Smooth muscle cell (in vitro differentiated cells): ENCODE data around the gene GPX5. TPM values are rescaled to one million over a fixed set of nuclear protein-coding genes. Genes with fewer than 3 reads are reported as not detected.

Experiments
- DNase-seq: peaks from one replicate; lab custom pipeline; 2025; ENCODE audit not compliant: unreplicated experiment; lab: John Stamatoyannopoulos, UW
- H2AFZ ChIP-seq: fragments of 200-600 bp; sonication (generic); 2 replicates; pipeline ENCODE4 v1.6.0; 2016; ENCODE audit warnings: antibody characterized with exemption, low read depth, mild to moderate bottlenecking
- H3F3A ChIP-seq: fragments of 200-600 bp; sonication (generic); 2 replicates; pipeline ENCODE4 v1.6.0; 2017; ENCODE audit warnings: antibody characterized with exemption, low read depth
- H3K27ac ChIP-seq: fragments of 200-600 bp; sonication (generic); 2 replicates; pipeline ENCODE4 v1.5.1; 2016; ENCODE audit warnings: low read depth, mild to moderate bottlenecking
- H3K27me3 ChIP-seq: fragments of 200-600 bp; sonication (generic); 2 replicates; pipeline ENCODE4 v1.6.1; 2016; ENCODE audit warnings: low read depth, mild to moderate bottlenecking
- H3K36me3 ChIP-seq: fragments of 200-600 bp; sonication (generic); 2 replicates; pipeline ENCODE4 v1.5.1; 2016; ENCODE audit warnings: low read depth
- H3K4me1 ChIP-seq: fragments of 200-600 bp; sonication (generic); 2 replicates; pipeline ENCODE4 v1.5.1; 2016; ENCODE audit warnings: low read depth
- H3K4me2 ChIP-seq: fragments of 200-600 bp; sonication (generic); 2 replicates; pipeline ENCODE4 v1.6.0; 2016; ENCODE audit warnings: mild to moderate bottlenecking
- H3K4me3 ChIP-seq: fragments of 200-600 bp; sonication (generic); 2 replicates; pipeline ENCODE4 v1.5.1; 2016; ENCODE audit warnings: mild to moderate bottlenecking
- H3K79me2 ChIP-seq: fragments of 200-600 bp; sonication (generic); 2 replicates; pipeline ENCODE4 v1.6.0; 2016; ENCODE audit warnings: low read depth, mild to moderate bottlenecking
- H3K9ac ChIP-seq: fragments of 200-600 bp; sonication (generic); 2 replicates; pipeline ENCODE4 v1.6.0; 2016; ENCODE audit warnings: low read depth
- H3K9me3 ChIP-seq: fragments of 200-600 bp; sonication (generic); replicated peaks from 2 replicates; pipeline ENCODE4 v1.5.1; 2016; ENCODE audit warnings: low read depth
- H4K20me1 ChIP-seq: fragments of 200-600 bp; sonication (generic); 2 replicates; pipeline ENCODE4 v1.6.0; 2016; ENCODE audit warnings: low read depth
- CTCF ChIP-seq: fragments of 200-600 bp; sonication (generic); IDR thresholded peaks from 2 replicates; pipeline ENCODE4 v1.5.1; 2017; ENCODE audit warnings: borderline replicate concordance, mild to moderate bottlenecking, antibody characterized with exemption; ENCODE audit not compliant: insufficient read depth, poor library complexity, severe bottlenecking
- WGBS: methylation state at CpG from one replicate; pipeline ENCODE4 v1.1.7; 2016; ENCODE audit warnings: low lambda C conversion rate; 5-methylcytosine and 5-hydroxymethylcytosine counted together
- polyA plus RNA-seq: library from polyadenylated mRNA; unstranded; fragments of >200 nt; fragmentation: Nextera tagmentation; extraction: Ambion mirVana; gene quantifications from 2 replicates; pipeline ENCODE4 v1.2.1, GENCODE V29; 2016
- total RNA-seq: library from RNA; depleted of rRNA; stranded (reverse); fragments of >200 nt; gene quantifications from 2 replicates; pipeline ENCODE4 v1.2.3, GENCODE V29; 2014

The GPX5 gene
- total and polyA plus RNA-seq, 2 experiments from 2014 or later: 9.5 to 12.8 TPM

- no peaks in the 10 kb centered on the region for H3K36me3 ChIP-seq
- H3F3A ChIP-seq: no peaks in the 10 kb centered on the region
- H4K20me1 ChIP-seq: no peaks in the 10 kb centered on the region
- DNase-seq: no peak
- H3K9me3 ChIP-seq: no peaks in the 10 kb centered on the region
- TF ChIP-seq CTCF: no peak
- H3K4me3 ChIP-seq: no peak overlapping the region
- H3K4me1 ChIP-seq: peaks cover 15% of the 10 kb centered on the region
- H3K4me2 ChIP-seq: no peak overlapping the region
- 81% methylated on average over 2 of the region's 2 CpGs for WGBS
- H2AFZ ChIP-seq: no peak overlapping the region
- no peaks in the 10 kb centered on the region for H3K79me2 ChIP-seq
- H3K9ac ChIP-seq: no peak overlapping the region
- H3K27me3 ChIP-seq: peaks cover 72% of the 10 kb centered on the region
- H3K27ac ChIP-seq: no peak overlapping the region
Measured at GRCh38 chr6:28555136-28555535, 29.5 kb downstream of the GPX5 start.

- TF ChIP-seq CTCF: no peak
- H3K27ac ChIP-seq: no peak overlapping the region
- 65% methylated on average over 3 of the region's 3 CpGs for WGBS
Measured at GRCh38 chr6:28558629-28559028, 32.9 kb downstream of the GPX5 start.

GRCh38 chr6:28563430-28564095 lies 37.9 kb downstream of the GPX5 start:
- H3K4me3 ChIP-seq: no peak overlapping the region
- TF ChIP-seq CTCF: no peak
- no peak for DNase-seq
- 81% methylated on average over 3 of the region's 3 CpGs for WGBS
- H3K79me2 ChIP-seq: no peaks in the 10 kb centered on the region
- H3K27me3 ChIP-seq: peaks cover 43% of the 10 kb centered on the region
- H3K36me3 ChIP-seq: no peaks in the 10 kb centered on the region
- no peaks in the 10 kb centered on the region for H3K9me3 ChIP-seq
- H2AFZ ChIP-seq: no peak overlapping the region
- peaks cover 7% of the 10 kb centered on the region for H3K4me1 ChIP-seq
- H4K20me1 ChIP-seq: no peaks in the 10 kb centered on the region
- H3F3A ChIP-seq: no peaks in the 10 kb centered on the region
- no peak overlapping the region for H3K9ac ChIP-seq
- no peak overlapping the region for H3K4me2 ChIP-seq
- no peak overlapping the region for H3K27ac ChIP-seq

More at GRCh38 chr6:28558629-28559028, 32.9 kb downstream of the GPX5 start:
- H4K20me1 ChIP-seq: no peaks in the 10 kb centered on the region
- H3F3A ChIP-seq: no peaks in the 10 kb centered on the region
- DNase-seq: no peak
- no peak overlapping the region for H3K9ac ChIP-seq
- peaks cover 14% of the 10 kb centered on the region for H3K4me1 ChIP-seq
- H3K36me3 ChIP-seq: no peaks in the 10 kb centered on the region
- no peak overlapping the region for H3K4me3 ChIP-seq
- peaks cover 51% of the 10 kb centered on the region for H3K27me3 ChIP-seq
- H3K9me3 ChIP-seq: no peaks in the 10 kb centered on the region
- no peak overlapping the region for H2AFZ ChIP-seq
- H3K4me2 ChIP-seq: no peak overlapping the region
- H3K79me2 ChIP-seq: no peaks in the 10 kb centered on the region
